HG03039 (cell line): ENCODE results near the gene DIAPH2.
"Not testable (repeated sequence)": the region's sequence is repeated elsewhere in the genome, so short reads cannot be mapped to it uniquely, and the experiment has no call there.

Experiments used
- ATAC-seq: cut with Tn5 transposase; IDR thresholded peaks from one replicate; pipeline ENCODE4 v1.9.1; 2021; ENCODE audit warnings: mild to moderate bottlenecking, moderate library complexity; ENCODE audit not compliant: unreplicated experiment

DIAPH2 gene

DNA sequence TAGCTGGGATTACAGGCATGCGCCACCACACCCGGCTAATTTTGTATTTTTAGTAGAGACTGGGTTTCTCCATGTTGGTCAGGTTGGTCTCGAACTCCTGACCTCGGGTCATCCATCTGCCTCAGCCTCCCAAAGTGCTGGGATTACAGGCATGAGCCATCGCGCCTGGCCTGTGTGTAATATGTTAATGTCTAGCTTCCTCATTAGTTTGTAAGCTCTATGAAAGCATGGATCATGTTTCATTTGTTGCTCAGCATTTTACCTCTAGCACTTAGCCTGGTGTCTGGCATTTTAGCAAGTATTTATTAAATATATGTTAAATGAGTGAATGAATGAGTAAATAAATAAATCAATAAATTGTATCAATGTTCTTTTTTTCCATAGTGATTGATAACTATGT lies 29.8 kb downstream of the DIAPH2 start:
- not testable (repeated sequence) for ATAC-seq

- ATAC-seq: no peak
Measured at GRCh38 chrX:96715481-96715880, 30.8 kb downstream of the DIAPH2 start.

GRCh38 chrX:96719161-96719875 lies 34.7 kb downstream of the DIAPH2 start:
- no peak for ATAC-seq

GRCh38 chrX:96721354-96721753 lies 36.7 kb downstream of the DIAPH2 start:
- peak; percentile 99 for ATAC-seq

DNA sequence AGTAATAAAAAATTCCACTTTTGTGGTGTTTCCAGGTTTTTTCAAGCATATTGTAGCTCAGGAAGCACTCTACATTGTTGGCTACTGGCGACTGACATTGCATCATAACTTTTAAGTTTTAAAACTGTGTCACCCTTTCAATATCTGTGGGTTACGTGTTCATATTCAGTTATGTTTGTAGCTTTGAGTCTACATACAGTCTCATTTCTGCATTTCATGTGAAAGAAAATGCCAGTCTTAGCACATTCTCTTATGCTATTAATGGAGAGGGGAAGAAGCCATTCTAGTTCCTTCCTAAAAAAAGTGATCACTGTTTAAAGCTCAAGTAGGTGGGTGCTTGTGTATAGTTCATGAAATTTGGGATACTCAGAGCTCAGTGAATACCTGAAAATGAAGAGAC lies 38.1 kb downstream of the DIAPH2 start:
- ATAC-seq: no peak

DNA sequence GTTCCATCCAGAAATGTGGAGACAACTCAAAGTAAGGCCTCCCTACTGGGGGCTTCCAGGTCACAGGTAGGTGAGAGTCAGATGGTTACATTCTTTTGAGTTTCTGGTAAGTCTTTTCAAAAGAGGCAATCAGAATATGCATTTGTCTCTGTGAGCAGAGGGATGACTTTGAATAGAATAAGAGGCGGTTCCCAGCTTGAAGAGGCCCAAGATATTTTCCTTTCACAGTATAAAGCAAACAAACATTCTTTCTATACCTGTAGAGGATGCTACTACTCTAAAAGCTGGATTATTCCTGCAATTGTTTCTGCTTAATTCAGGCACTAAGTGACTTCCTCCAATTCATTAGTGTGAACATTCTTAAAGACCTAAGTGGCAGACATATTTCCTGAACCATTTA lies 44.4 kb downstream of the DIAPH2 start:
- no peak for ATAC-seq

DNA sequence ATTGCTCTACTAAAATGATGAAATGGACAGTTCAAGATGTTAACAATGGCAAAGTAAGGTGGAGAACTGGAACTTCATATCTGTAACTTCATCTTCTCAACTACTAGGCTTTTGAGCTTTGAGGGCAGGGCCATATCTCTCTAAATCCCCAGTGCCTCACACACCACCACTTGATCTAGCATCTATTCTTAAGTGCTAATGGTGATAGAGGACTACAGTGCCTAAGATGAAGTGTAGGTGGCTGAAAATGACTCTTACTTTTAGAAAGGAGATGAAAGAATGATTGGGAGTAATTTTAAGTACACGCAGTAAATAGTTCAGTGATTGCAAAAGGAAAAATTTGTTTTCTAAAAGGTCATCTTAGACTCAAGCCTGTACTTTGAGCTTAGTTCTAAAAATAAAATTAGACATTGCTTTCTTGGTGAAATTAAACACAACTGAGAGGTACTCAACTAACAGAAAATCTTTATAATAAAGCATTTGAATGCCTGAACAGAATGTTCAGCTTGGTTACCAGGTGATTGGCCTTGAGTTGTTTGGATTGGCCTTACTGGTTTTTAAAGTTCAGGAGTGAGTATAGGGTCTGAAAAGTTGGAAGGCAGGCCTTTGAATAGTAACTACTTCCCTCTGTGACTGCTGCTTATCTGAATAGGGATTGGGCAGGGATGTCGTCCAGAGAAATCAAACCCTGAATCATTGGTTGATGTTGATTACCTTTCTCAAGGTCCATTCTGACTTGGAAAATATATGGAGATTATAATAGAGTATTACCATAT lies 45.4 kb downstream of the DIAPH2 start:
- ATAC-seq: no peak

- ATAC-seq: not testable (repeated sequence)
Measured at GRCh38 chrX:96731000-96731399, 46.4 kb downstream of the DIAPH2 start.

DNA sequence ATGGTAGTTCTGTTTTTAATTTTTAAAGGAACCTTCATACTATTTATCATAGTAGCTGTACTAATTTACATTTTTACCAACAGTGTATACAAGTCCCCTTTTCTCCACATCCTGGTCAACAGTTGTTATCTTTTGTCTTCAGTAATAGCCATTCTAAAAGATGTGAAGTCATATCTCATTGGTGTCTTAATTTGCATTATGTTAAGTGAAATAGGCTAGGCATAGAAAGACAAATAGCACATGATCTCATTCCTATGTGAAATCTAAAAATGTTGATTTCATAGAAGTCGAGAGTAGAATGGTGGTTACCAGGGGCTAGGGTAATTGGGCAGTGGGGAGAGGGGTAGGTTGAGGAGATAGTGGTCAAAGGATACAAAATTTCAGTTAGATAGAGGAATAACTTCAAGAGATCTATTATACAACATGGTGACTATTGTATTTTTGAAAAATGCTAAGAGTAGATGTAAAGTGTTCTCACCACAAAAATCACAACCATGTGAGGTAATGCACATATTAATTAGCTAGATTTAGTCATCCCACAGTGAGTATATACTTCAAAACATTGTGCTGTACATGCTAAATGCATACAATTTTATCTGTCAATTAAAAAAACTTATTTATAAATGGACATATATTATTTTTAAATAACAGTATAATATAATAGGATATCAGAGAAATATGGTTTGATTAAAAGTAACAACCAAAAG lies 58.9 kb downstream of the DIAPH2 start:
- ATAC-seq: no peak

- ATAC-seq: no peak
Measured at GRCh38 chrX:96752781-96753180, 68.1 kb downstream of the DIAPH2 start.

DNA sequence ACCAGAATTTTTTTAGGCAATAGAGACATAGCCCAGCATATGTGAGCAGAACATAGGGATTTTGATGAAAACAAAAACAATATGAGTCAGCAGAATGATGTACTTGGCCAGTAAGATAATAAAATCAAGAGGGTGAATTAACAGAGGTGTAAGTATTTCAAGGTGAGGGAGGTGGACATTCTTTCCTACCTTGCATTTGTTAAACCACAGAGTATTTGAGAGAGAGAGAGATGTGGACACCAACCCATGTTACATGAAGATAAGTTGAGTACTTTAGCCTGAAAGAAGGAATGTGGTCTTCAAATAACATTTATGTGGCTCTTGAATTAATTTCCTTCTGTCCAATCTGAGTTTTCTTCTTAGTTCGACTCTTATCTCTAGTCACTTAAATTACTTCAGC lies 68.6 kb downstream of the DIAPH2 start:
- ATAC-seq: no peak

DNA sequence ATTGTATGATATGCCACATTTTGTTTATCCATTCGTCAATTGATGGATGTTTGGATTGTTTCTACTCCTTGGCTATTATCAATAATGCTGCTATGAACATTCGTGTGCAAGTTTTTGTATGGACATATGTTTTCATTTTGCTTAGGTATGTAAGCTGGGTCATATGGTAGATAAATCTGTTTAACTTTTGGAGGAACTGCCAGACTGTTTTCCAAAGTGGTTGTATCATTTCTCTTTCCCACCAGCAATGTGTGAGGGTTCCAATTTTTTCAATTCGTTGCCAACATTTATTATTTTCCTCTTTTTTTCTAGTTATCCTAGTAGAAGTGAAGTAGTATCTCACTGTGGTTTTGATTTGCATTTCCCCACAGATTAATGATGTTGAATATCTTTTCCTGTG lies 71.8 kb downstream of the DIAPH2 start:
- ATAC-seq: no peak

- no peak for ATAC-seq
Measured at GRCh38 chrX:96761566-96761965, 76.9 kb downstream of the DIAPH2 start.

GRCh38 chrX:96763608-96764007 lies 79.0 kb downstream of the DIAPH2 start:
- no peak for ATAC-seq

DNA sequence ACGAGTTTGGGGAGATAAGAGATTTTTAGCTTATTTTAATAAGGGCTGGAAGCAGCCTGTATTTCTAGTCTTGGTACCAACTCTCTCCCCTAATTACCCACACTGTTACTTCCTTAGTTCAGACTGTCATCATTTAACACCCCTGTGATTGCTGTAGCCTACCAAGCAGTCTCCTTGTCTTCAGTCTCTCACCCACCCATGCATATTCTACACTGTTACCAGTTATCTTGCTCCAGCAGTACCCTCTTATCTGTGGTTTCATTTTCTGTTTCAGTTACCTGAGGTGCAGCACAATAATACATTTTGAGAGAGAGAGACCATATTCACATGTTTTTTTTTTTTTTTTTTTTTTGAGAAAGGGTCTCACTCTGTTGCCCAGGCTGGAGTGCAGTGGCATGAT lies 80.2 kb downstream of the DIAPH2 start:
- ATAC-seq: no peak

DNA sequence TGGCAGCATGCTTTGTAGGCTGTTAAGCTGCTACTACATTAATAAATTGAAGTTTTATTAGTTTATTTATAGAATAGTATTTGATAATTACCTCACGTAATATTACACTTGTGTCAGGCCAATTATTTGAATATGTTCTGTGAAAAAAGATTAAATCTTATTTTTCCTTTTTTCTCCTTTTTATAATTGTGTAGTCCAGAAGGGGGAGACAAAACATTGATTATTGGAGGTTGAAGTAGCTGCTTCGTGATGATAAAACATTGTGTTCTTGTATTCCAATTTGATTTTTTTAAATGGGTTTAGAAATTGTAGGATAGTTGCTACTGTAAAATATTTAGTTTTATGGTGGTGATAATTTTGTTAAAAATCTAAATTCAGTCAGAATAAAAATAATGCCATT lies 85.7 kb downstream of the DIAPH2 start:
- ATAC-seq: no peak

DNA sequence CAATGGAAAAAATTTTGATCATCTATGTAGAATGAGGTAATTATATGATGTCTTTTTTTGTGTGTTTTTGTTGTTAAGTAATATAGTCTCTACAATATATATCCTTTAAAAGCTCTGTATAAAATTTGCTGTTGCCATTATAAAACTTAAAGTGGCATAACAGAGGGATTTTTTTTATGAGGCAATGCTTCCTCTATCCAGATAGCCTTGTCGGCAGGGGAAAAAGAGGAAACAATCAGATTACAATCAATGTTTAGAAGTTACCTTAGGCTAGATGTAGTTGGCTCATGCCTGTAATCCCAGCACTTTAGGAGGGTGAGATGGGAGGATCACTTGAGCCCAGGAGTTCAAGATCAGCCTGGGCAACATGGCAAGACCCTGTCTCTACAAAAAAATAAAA lies 86.8 kb downstream of the DIAPH2 start:
- ATAC-seq: no peak

DNA sequence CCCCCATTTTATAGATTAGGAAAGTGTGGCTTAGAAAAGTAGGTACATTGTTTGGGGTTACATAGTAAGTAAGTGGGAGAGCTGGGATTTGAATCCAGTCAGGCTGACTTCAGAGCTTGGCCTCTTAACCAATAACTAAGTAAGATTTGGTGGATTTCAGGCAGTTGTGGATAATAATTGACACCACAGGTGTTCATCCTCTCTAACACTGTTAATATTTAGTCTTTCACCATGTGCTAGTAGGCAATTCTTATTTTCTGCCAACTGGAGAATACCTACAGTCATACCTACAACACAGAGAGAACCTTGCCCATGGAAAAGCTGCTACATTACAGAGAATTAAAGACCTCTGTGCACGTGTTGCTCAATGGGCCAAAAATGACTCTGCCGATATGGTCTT lies 89.5 kb downstream of the DIAPH2 start:
- no peak for ATAC-seq

DNA sequence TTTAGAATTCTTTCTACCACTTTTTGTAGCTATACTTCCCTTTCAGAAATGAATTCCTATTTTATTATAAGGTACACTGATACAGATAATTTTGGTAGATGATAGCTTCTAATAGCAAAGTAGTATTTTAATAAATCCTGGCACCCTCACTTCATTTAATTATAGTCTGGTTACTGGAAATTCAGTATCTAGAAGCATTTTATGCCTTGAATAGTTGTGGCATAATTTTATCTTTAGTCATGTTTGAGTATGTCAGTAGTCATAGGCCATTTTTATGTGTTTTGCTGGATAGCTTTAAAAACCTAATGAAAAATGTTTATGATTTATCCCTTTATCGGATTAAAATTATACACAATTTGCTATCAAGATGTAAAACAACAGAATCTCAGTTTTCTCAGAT lies 92.3 kb downstream of the DIAPH2 start:
- no peak for ATAC-seq

- ATAC-seq: no peak
Measured at GRCh38 chrX:96791559-96791958, 106.9 kb downstream of the DIAPH2 start.

DNA sequence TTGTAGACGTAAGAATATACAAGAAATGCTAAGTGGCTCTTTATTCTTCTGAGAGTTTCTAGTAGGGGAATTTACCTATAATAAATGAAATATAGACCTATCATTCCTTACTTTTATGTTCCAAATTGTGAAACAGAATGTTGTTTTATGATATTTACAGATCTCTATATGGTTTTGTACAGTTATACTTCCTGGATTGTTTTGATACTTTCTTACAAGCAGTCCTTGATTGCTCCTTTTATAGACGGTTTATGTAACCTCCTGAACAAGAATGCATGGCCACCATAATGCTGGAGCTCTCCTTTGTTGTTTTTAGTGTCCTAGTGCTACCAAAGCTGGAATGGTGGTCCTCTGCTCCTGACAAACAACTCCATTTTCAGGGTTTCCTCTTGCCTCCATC lies 107.4 kb downstream of the DIAPH2 start:
- no peak for ATAC-seq

GRCh38 chrX:96798982-96799381 lies 114.3 kb downstream of the DIAPH2 start:
- ATAC-seq: no peak
